GM21737 (cell line): ENCODE data around the gene CPE.
A peak's percentile ranks its signal among the peaks of the same experiment; 100 is the strongest.
"Not testable (repeated sequence)": the region's sequence is repeated elsewhere in the genome, so short reads cannot be mapped to it uniquely, and the experiment has no call there.

Experiments
- ATAC-seq: cut with Tn5 transposase; IDR thresholded peaks from one replicate; pipeline ENCODE4 v1.9.1; 2021; ENCODE audit warnings: mild to moderate bottlenecking, moderate library complexity; ENCODE audit not compliant: unreplicated experiment

CPE gene

GRCh38 chr4:165458471-165458870, 79.7 kb downstream of the CPE start:
- no peak for ATAC-seq

GRCh38 chr4:165461159-165461821, 82.5 kb downstream of the CPE start:
- no peak for ATAC-seq

GRCh38 chr4:165462009-165462408, 83.2 kb downstream of the CPE start:
- no peak for ATAC-seq

- ATAC-seq: no peak
Measured at GRCh38 chr4:165464376-165464775, 85.6 kb downstream of the CPE start.

- ATAC-seq: peak; percentile 63
Measured at GRCh38 chr4:165464813-165465381, 86.1 kb downstream of the CPE start.

GRCh38 chr4:165470009-165470408, 91.2 kb downstream of the CPE start:
- no peak for ATAC-seq

- ATAC-seq: no peak
Measured at GRCh38 chr4:165472943-165473676, 94.3 kb downstream of the CPE start.

GRCh38 chr4:165474784-165475705, 96.2 kb downstream of the CPE start:
- ATAC-seq: no peak

- ATAC-seq: no peak
Measured at GRCh38 chr4:165475706-165476070, 96.9 kb downstream of the CPE start.

GRCh38 chr4:165476214-165477098, 97.6 kb downstream of the CPE start:
- no peak for ATAC-seq

GRCh38 chr4:165477799-165478198, 99.0 kb downstream of the CPE start:
- no peak for ATAC-seq

- no peak for ATAC-seq
Measured at GRCh38 chr4:165478260-165478659, 99.5 kb downstream of the CPE start.

GRCh38 chr4:165481053-165481835, 102.4 kb downstream of the CPE start:
- ATAC-seq: no peak

- ATAC-seq: no peak
Measured at GRCh38 chr4:165489786-165490185, 111.0 kb downstream of the CPE start.

GRCh38 chr4:165492583-165492982, 113.8 kb downstream of the CPE start:
- not testable (repeated sequence) for ATAC-seq

GRCh38 chr4:165493359-165493758, 114.6 kb downstream of the CPE start:
- peak; percentile 81 for ATAC-seq

GRCh38 chr4:165502916-165503907, 124.4 kb downstream of the CPE start:
- no peak for ATAC-seq

- no peak for ATAC-seq
Measured at GRCh38 chr4:165504184-165504583, 125.4 kb downstream of the CPE start.
